A549 (cell line): ENCODE measurements around the gene EFHC1. TPM values are rescaled to one million over a fixed set of nuclear protein-coding genes. Genes with fewer than 3 reads are reported as not detected.

Source experiments
- ATAC-seq, 2 experiments: fragments of 200-7000 bp in 1 of 2; fragments of >200 bp in 1 of 2; cut with Nextera tagmentation in 1 of 2; cut with Tn5 transposase in 1 of 2; 3 replicates each; pipeline versions ENCODE4 v1.8.0 to v1.9.1; 2018 to 2020; ENCODE audit warnings: mild to moderate bottlenecking in 1 of 2, moderate library complexity in 1 of 2
- CTCF ChIA-PET: fragments of 300-600 bp; sonication (Branson Sonifier 250); formaldehyde crosslinking; extraction: SDS; loops from one replicate; lab custom pipeline; 2021; ENCODE audit warnings: antibody characterized with exemption, inconsistent platforms; lab: Yijun Ruan, JAX
- POLR2A ChIA-PET: fragments of 350-600 bp; formaldehyde crosslinking; extraction: SDS; loops from one replicate; lab custom pipeline; 2021; ENCODE audit warnings: antibody characterized with exemption, inconsistent platforms; lab: Yijun Ruan, JAX
- DNase-seq, 2 experiments: peaks; one replicate each; pipeline versions ENCODE4 v3.0.0 to v3.0.0-alpha.2; 2011 to 2016; ENCODE audit warnings: low read depth in 1 of 2, low spot score in 1 of 2
- FAIRE-seq: peaks from 2 replicates; lab custom pipeline; 2011; peaks lifted over from hg19 to GRCh38; lab: Jason Lieb, UNC
- H3K27ac ChIP-seq, 2 experiments: fragments of >200 bp; sonication (Bioruptor Twin); formaldehyde crosslinking; 3 replicates each; pipeline ENCODE4 v1.5.1; 2016 to 2017
- H3K4me1 ChIP-seq: fragments of >200 bp; sonication (Bioruptor Twin); formaldehyde crosslinking; 3 replicates; pipeline ENCODE4 v1.6.1; 2016
- H3K4me2 ChIP-seq: fragments of >200 bp; sonication (Bioruptor Twin); formaldehyde crosslinking; 3 replicates; pipeline ENCODE4 v1.6.1; 2016
- H3K4me3 ChIP-seq: fragments of >200 bp; sonication (Bioruptor Twin); formaldehyde crosslinking; 3 replicates; pipeline ENCODE4 v1.5.1; 2016
- H3K9me3 ChIP-seq: fragments of >200 bp; sonication (Bioruptor Twin); formaldehyde crosslinking; 3 replicates; pipeline ENCODE4 v1.6.1; 2016
- CBX2 ChIP-seq: fragments of 200-600 bp; sonication (generic); IDR thresholded peaks from 2 replicates; pipeline ENCODE4 v1.6.1; 2016; ENCODE audit warnings: low read depth, mild to moderate bottlenecking, borderline replicate concordance
- CEBPB ChIP-seq, 2 experiments: fragments of >200 bp in 1 of 2; sonication (Bioruptor Twin) in 1 of 2; formaldehyde crosslinking in 1 of 2; IDR thresholded peaks; 2 replicates each; pipeline ENCODE4 v1.6.1; 2012 to 2016
- EP300 ChIP-seq, 2 experiments: fragments of >200 bp; sonication (Bioruptor Twin); formaldehyde crosslinking; IDR thresholded peaks; 2 replicates in 1 of 2; 3 replicates in 1 of 2; pipeline ENCODE4 v1.6.1; 2016 to 2017
- FOSL2 ChIP-seq, 2 experiments: fragments of 450-650 bp in 1 of 2; fragments of >200 bp in 1 of 2; sonication (Bioruptor Twin) in 1 of 2; formaldehyde crosslinking; IDR thresholded peaks; 2 replicates each; pipeline versions ENCODE4 v1.5.0 to v1.6.1; 2016 to 2020; ENCODE audit warnings: mild to moderate bottlenecking in 1 of 2, moderate library complexity in 1 of 2
- SREBF2 ChIP-seq: fragments of 450-650 bp; IDR thresholded peaks from 2 replicates; pipeline ENCODE4 v1.6.1; 2014; ENCODE audit warnings: mild to moderate bottlenecking, moderate library complexity
- USF2 ChIP-seq: fragments of 450-650 bp; IDR thresholded peaks from 2 replicates; pipeline ENCODE4 v1.6.1; 2014; ENCODE audit warnings: antibody characterized with exemption
- WGBS: methylation state at CpG from one replicate; pipeline ENCODE4 v1.1.6; 2017; ENCODE audit errors: missing lambda C conversion rate; 5-methylcytosine and 5-hydroxymethylcytosine counted together
- polyA plus RNA-seq, 4 experiments: library from polyadenylated mRNA; depleted of rRNA in 3 of 4; stranded (reverse); fragments of >200 nt; fragmentation: RNase III in 1 of 4; extraction: RNeasy Plus Mini Kit Qiagen cat#74134 plus additional on column Dnase treatment in 1 of 4; gene quantifications; 2 replicates in 3 of 4; 3 replicates in 1 of 4; pipeline ENCODE4 v1.2.3, GENCODE V29; 2011 to 2017
- TF ChIP-seq, protein P1 (sequence below): IDR thresholded peaks from 2 replicates; pipeline ENCODE4 v1.6.1; 2012
- TF ChIP-seq, protein P2 (sequence below): IDR thresholded peaks from 2 replicates; pipeline ENCODE4 v1.6.1; 2012
- TF ChIP-seq, protein P3 (sequence below): IDR thresholded peaks from 2 replicates; pipeline ENCODE4 v1.6.1; 2012; ENCODE audit warnings: low read depth, borderline replicate concordance
- TF ChIP-seq, protein P4 (sequence below): fragments of 200-600 bp; sonication (generic); IDR thresholded peaks from 2 replicates; pipeline ENCODE4 v1.6.1; 2016; ENCODE audit warnings: antibody characterized with exemption, mild to moderate bottlenecking, moderate library complexity

The EFHC1 gene
- polyA plus RNA-seq, 2 of the 4 experiments (the other 2 are of a cell fraction) = 14.0 to 46.7 TPM

GRCh38 chr6:52514514-52514913, 94.4 kb downstream of the EFHC1 start:
- Histone ChIP-seq H3K4me1 (peaks cover 75% of the 10 kb centered on the region), H3K4me3 (no peak overlapping the region), H3K27ac (peak overlapping the region; percentile 94 to 96), H3K4me2 (peak overlapping the region; percentile 83)
- peak in 1 of 2 experiments; percentile 55 for DNase-seq
- WGBS = 12% methylated on average over 7 of the region's 7 CpGs
- no peak for FAIRE-seq
- no peak; a peak in 1 of 6 replicates for ATAC-seq
- CTCF ChIA-PET = interaction anchor here (0.7 to 1.5 kb wide), 3 partner anchors 9 to 76 kb away, joined by 3 to 4 read pairs (median 3); partner anchors contain the start of gene TRAM2
- POLR2A ChIA-PET = interaction anchor here (1.2 kb wide), 1 partner anchor 10 kb away, joined by 4 read pairs; no protein-coding TSS in a partner anchor
- no peak for TF ChIP-seq FOSL2 (IDR thresholded peaks at IDR 0.05)
- TF ChIP-seq FOSL2 (CRISPR knock-in tag; IDR thresholded peaks at IDR 0.05) = peak; percentile 38; the same call in 1 of the 2 replicates
- TF ChIP-seq SREBF2 = no peak
- TF ChIP-seq, protein P1, sequence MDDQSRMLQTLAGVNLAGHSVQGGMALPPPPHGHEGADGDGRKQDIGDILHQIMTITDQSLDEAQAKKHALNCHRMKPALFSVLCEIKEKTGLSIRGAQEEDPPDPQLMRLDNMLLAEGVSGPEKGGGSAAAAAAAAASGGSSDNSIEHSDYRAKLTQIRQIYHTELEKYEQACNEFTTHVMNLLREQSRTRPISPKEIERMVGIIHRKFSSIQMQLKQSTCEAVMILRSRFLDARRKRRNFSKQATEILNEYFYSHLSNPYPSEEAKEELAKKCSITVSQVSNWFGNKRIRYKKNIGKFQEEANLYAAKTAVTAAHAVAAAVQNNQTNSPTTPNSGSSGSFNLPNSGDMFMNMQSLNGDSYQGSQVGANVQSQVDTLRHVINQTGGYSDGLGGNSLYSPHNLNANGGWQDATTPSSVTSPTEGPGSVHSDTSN = no peak
- peak in 1 of 2 experiments; percentile 43; a peak in 1 of 5 replicates for TF ChIP-seq EP300 (IDR thresholded peaks at IDR 0.05)
- no peak for TF ChIP-seq USF2
- TF ChIP-seq CEBPB (IDR thresholded peaks at IDR 0.05) = peak; percentile 38 to 76; a peak in 3 of 4 replicates
- TF ChIP-seq, protein P2, sequence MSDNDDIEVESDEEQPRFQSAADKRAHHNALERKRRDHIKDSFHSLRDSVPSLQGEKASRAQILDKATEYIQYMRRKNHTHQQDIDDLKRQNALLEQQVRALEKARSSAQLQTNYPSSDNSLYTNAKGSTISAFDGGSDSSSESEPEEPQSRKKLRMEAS = peak; percentile 82
- TF ChIP-seq, protein P3, sequence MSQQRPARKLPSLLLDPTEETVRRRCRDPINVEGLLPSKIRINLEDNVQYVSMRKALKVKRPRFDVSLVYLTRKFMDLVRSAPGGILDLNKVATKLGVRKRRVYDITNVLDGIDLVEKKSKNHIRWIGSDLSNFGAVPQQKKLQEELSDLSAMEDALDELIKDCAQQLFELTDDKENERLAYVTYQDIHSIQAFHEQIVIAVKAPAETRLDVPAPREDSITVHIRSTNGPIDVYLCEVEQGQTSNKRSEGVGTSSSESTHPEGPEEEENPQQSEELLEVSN = 0 out of 2 replicates have a peak, but pooled peaks have one; percentile 41
- TF ChIP-seq, all 56 proteins: peak for 5
- H3K9me3 ChIP-seq = no peaks in the 10 kb centered on the region

DNA sequence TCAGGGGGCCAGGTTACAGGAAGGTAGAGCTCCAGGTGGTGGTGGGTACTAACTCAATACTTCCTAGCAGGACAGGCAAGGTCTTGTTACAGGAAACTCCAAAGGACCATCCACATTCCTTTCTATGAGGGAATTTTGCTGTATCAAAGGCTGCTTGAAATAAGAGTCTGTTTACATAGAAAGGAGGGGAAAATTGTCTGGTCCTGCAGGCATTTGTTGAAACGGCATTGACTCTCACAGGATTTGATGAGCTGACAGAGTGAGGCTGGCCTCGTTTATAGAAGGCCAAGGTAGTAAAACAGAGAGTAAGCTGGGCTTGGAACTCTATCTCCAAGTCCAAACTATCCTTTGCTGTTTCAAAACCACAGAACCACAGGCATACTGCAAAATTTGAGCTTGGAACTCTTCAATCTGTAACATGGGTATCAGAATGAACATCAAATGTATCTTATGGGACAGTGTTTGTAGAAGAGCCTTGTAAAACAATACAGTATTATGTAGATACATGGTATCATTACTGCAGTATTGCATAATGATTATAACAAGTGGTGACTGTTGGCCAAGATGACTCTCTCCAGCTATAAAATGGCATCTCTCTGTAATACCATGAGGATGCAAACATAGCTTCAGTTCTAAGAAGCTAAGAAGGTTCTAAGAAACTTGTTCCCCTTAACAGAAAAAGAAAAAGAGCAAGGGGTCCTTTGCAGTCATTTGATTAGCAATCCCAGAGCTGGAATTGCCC, 95.2 kb downstream of the EFHC1 start:
- CTCF ChIA-PET = interaction anchor here (0.5 to 1.7 kb wide), 4 partner anchors 21 to 108 kb away, joined by 3 to 5 read pairs (median 4); partner anchors contain the start of gene TRAM2
- H3K4me1 ChIP-seq = peaks cover 75% of the 10 kb centered on the region
- no peak for TF ChIP-seq CBX2
- peak overlapping the region; percentile 94 to 96 for H3K27ac ChIP-seq
- FAIRE-seq = no peak
- POLR2A ChIA-PET = interaction anchor here (1.2 kb wide), 1 partner anchor 11 kb away, joined by 4 read pairs; no protein-coding TSS in a partner anchor
- DNase-seq = peak in 1 of 2 experiments; percentile 38
- no peaks in the 10 kb centered on the region for H3K9me3 ChIP-seq
- H3K4me3 ChIP-seq = no peak overlapping the region
- no peak for ATAC-seq
- 4% methylated on average over 2 of the region's 2 CpGs for WGBS
- peak overlapping the region; percentile 83 for H3K4me2 ChIP-seq

DNA sequence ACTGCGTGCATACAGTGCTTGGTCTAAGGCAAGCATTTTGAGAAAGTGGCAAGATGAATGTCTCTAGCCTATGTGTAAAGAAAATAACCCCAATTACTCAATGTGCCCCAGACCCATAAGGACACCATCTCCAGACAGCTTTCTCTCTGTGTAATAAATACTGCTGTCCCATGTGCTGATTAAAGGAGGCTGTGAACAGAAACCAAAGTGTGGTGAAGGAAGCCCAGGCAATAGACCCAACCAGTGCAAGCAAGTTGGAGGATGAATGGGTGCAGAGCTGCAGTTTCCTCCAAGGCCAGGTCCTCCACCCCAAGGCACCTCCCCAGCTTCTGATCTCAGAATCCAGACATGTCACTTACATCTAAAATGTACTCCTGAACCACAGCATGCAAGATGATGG, 96.1 kb downstream of the EFHC1 start:
- Histone ChIP-seq H3K4me3 (no peak overlapping the region), H3K4me2 (peak overlapping the region; percentile 83), H3K27ac (peak overlapping the region; percentile 94 to 96), H3K9me3 (no peaks in the 10 kb centered on the region), H3K4me1 (peaks cover 75% of the 10 kb centered on the region)
- TF ChIP-seq, protein P2 = no peak
- TF ChIP-seq SREBF2 = no peak
- TF ChIP-seq, protein P4, sequence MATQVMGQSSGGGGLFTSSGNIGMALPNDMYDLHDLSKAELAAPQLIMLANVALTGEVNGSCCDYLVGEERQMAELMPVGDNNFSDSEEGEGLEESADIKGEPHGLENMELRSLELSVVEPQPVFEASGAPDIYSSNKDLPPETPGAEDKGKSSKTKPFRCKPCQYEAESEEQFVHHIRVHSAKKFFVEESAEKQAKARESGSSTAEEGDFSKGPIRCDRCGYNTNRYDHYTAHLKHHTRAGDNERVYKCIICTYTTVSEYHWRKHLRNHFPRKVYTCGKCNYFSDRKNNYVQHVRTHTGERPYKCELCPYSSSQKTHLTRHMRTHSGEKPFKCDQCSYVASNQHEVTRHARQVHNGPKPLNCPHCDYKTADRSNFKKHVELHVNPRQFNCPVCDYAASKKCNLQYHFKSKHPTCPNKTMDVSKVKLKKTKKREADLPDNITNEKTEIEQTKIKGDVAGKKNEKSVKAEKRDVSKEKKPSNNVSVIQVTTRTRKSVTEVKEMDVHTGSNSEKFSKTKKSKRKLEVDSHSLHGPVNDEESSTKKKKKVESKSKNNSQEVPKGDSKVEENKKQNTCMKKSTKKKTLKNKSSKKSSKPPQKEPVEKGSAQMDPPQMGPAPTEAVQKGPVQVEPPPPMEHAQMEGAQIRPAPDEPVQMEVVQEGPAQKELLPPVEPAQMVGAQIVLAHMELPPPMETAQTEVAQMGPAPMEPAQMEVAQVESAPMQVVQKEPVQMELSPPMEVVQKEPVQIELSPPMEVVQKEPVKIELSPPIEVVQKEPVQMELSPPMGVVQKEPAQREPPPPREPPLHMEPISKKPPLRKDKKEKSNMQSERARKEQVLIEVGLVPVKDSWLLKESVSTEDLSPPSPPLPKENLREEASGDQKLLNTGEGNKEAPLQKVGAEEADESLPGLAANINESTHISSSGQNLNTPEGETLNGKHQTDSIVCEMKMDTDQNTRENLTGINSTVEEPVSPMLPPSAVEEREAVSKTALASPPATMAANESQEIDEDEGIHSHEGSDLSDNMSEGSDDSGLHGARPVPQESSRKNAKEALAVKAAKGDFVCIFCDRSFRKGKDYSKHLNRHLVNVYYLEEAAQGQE = no peak
- WGBS = 100% methylated on average over 1 of the region's 1 CpG
- ATAC-seq = no peak
- ChIA-PET POLR2A (no interaction called here), CTCF (interaction anchor here (0.5 to 1.7 kb wide), 3 partner anchors 20 to 109 kb away, joined by 3 to 4 read pairs (median 3); no protein-coding TSS in a partner anchor)
- FAIRE-seq = no peak
- no peak for DNase-seq
